Thyroid gland (tissue), 4 donors: ENCODE results near the gene SURF4.

Experiments
- POLR2A ChIP-seq, 2 donors: fragments of 450-650 bp; IDR thresholded peaks; one replicate each; pipeline ENCODE4 v1.6.1; 2017; ENCODE audit warnings: antibody characterized with exemption in 2 of 2, mild to moderate bottlenecking in 2 of 2, moderate library complexity in 1 of 2
- TF ChIP-seq, protein P1 (sequence below), 6 experiments: fragments of 200-600 bp in 3 of 6; fragments of 450-650 bp in 3 of 6; sonication (generic) in 3 of 6; IDR thresholded peaks; one replicate each; pipeline ENCODE4 v1.5.1; 2016 to 2019; ENCODE audit warnings: antibody characterized with exemption in 6 of 6, mild to moderate bottlenecking in 2 of 6, inconsistent platforms in 1 of 6, moderate library complexity in 1 of 6

DNA sequence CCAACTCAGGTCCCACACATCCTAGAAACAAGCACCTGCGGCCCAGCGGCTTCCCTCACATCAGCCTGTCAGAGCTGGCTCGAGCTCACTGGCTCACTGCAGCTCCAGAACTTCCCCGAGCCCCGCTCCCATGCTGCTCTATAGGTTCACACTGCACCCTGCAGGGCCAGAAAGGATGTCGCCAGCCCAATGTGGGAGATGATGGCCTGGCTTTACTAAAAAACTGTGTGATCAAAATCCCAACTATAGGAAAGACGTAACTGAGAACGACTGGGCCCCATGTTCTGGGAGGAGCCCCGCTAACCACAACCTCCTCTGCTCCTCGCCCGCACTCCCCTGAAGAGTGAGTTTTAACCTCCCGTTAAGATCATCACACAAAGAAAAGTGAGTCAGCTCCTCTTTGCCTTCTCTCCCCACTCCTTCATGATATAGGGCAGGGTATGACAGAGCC lies 4.6 kb downstream of the SURF4 start:
- TF ChIP-seq, protein P1, sequence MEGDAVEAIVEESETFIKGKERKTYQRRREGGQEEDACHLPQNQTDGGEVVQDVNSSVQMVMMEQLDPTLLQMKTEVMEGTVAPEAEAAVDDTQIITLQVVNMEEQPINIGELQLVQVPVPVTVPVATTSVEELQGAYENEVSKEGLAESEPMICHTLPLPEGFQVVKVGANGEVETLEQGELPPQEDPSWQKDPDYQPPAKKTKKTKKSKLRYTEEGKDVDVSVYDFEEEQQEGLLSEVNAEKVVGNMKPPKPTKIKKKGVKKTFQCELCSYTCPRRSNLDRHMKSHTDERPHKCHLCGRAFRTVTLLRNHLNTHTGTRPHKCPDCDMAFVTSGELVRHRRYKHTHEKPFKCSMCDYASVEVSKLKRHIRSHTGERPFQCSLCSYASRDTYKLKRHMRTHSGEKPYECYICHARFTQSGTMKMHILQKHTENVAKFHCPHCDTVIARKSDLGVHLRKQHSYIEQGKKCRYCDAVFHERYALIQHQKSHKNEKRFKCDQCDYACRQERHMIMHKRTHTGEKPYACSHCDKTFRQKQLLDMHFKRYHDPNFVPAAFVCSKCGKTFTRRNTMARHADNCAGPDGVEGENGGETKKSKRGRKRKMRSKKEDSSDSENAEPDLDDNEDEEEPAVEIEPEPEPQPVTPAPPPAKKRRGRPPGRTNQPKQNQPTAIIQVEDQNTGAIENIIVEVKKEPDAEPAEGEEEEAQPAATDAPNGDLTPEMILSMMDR (IDR thresholded peaks at IDR 0.05), result no peak
- no peak for TF ChIP-seq POLR2A (IDR thresholded peaks at IDR 0.05)
